GOT3 (cell line): Measurements from ENCODE around the gene C1orf35.

ENCODE experiments used
- DNase-seq: peaks from one replicate; lab custom pipeline; 2025; ENCODE audit warnings: mixed read lengths; lab: John Stamatoyannopoulos, UW

C1orf35 gene

GRCh38 chr1:228109073-228109961 lies 6.2 kb upstream of the C1orf35 start, which contains the start of gene MRPL55:
MRPL55 (minus strand) TSS chr1:228109299; CDS start chr1:228108260, 1,039 bp downstream.
- peak; percentile 98 for DNase-seq

GRCh38 chr1:228108742-228109072 lies 5.6 kb upstream of the C1orf35 start:
- DNase-seq = no peak

GRCh38 chr1:228108055-228108690 lies 5.0 kb upstream of the C1orf35 start:
- DNase-seq = no peak

- DNase-seq = no peak
Observed at GRCh38 chr1:228107636-228108035, 4.5 kb upstream of the C1orf35 start.

- no peak for DNase-seq
Observed at GRCh38 chr1:228106800-228107054, 3.6 kb upstream of the C1orf35 start.

- no peak for DNase-seq
Observed at GRCh38 chr1:228105996-228106799, 3.1 kb upstream of the C1orf35 start.

- DNase-seq = no peak
Observed at GRCh38 chr1:228105270-228105995, 2.3 kb upstream of the C1orf35 start.

- DNase-seq = no peak
Observed at GRCh38 chr1:228104526-228105269, 1.6 kb upstream of the C1orf35 start.

- DNase-seq = no peak
Observed at GRCh38 chr1:228101994-228102790, 933 bp downstream of the C1orf35 start.

GRCh38 chr1:228101614-228101993 lies 1.5 kb downstream of the C1orf35 start:
- DNase-seq = no peak

- no peak for DNase-seq
Observed at GRCh38 chr1:228100822-228101613, 2.1 kb downstream of the C1orf35 start.

- no peak for DNase-seq
Observed at GRCh38 chr1:228099331-228099732, 3.8 kb downstream of the C1orf35 start.

GRCh38 chr1:228098323-228098931 lies 4.7 kb downstream of the C1orf35 start:
- DNase-seq = no peak

GRCh38 chr1:228097333-228098081 lies 5.6 kb downstream of the C1orf35 start:
- no peak for DNase-seq

GRCh38 chr1:228096416-228097332 lies 6.5 kb downstream of the C1orf35 start:
- no peak for DNase-seq

GRCh38 chr1:228095938-228096337 lies 7.2 kb downstream of the C1orf35 start:
- DNase-seq = no peak

- no peak for DNase-seq
Observed at GRCh38 chr1:228095161-228095560, 8.0 kb downstream of the C1orf35 start.
